ENCODE measurements around the gene CCL4L2. TPM values are rescaled to one million over a fixed set of nuclear protein-coding genes. Genes with fewer than 3 reads are reported as not detected.
"Not testable (repeated sequence)": the region's sequence is repeated elsewhere in the genome, so short reads cannot be mapped to it uniquely, and the experiment has no call there.

CCL4L2 gene
- total RNA-seq: not detected in 2 replicates
- long read RNA-seq: 0 reads

GRCh38 chr17:36210439-36211211 lies at the start of gene CCL4L2:
Gene CCL4L2 (plus strand): TSS chr17:36211063.
- H3K9me3 Mint-ChIP-seq (ENCODE audit: unreplicated experiment); H3K4me1 Mint-ChIP-seq (ENCODE audit: unreplicated experiment); H3K36me3 Mint-ChIP-seq (ENCODE audit: unreplicated experiment); DNase-seq (ENCODE audit: extremely low spot score, unreplicated experiment); H3K27ac Mint-ChIP-seq (ENCODE audit: unreplicated experiment); H3K4me3 Mint-ChIP-seq (ENCODE audit: unreplicated experiment): not testable (repeated sequence)
- peaks cover 41% of the 10 kb centered on the region for H3K27me3 Mint-ChIP-seq (ENCODE audit: unreplicated experiment)

DNA sequence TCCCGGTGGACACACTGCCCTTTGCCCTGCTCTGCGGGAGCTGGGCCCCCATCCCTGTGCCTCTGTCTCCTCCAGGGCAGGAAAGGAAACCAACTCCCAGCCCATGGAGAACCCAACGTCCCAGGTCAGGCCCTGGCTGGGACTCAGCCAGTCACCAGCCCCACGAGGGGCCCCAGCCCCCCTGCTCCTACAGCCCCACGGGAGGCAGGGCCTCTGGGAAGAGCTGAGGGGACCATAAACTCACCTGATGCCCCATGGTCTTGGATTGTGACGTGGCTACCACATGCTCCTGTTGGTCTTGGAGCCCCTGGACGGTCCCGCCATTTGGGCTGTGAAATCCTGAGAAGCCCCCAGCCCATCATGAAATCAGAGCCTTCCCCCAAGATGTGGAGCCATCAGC lies 42.0 kb upstream of the CCL4L2 start:
- H3K36me3 Mint-ChIP-seq (ENCODE audit: unreplicated experiment); DNase-seq (ENCODE audit: extremely low spot score, unreplicated experiment); H3K4me3 Mint-ChIP-seq (ENCODE audit: unreplicated experiment); H3K27me3 Mint-ChIP-seq (ENCODE audit: unreplicated experiment); H3K9me3 Mint-ChIP-seq (ENCODE audit: unreplicated experiment); H3K4me1 Mint-ChIP-seq (ENCODE audit: unreplicated experiment); H3K27ac Mint-ChIP-seq (ENCODE audit: unreplicated experiment): not testable (repeated sequence)

DNA sequence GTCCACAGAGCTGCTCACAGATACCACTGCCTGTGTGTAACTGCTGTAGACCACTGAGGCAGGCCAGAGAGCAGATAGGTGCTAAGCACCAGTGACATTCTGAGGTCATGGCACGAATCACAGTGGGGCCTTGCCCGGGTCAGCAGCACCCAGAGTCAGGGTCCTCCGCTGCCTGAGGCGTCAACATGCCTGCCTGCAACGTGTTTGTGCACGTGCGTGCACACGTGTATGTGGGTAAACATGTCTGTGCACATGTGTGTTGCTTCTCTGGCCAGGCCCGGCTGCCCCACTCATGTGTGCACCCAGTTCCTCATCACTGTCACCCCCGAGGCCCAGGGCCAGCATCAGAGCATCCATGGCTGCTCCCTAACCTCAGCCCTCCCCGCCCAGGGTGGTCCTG lies 34.3 kb upstream of the CCL4L2 start, which contains the start of gene TBC1D3B:
Gene TBC1D3B, minus strand, starts transcription at position 101 of the 400 bp plus-strand sequence. CDS start 1,586 bp downstream, outside the sequence.
- H3K27ac Mint-ChIP-seq (ENCODE audit: unreplicated experiment); H3K9me3 Mint-ChIP-seq (ENCODE audit: unreplicated experiment); H3K4me3 Mint-ChIP-seq (ENCODE audit: unreplicated experiment); H3K36me3 Mint-ChIP-seq (ENCODE audit: unreplicated experiment); H3K27me3 Mint-ChIP-seq (ENCODE audit: unreplicated experiment); H3K4me1 Mint-ChIP-seq (ENCODE audit: unreplicated experiment); DNase-seq (ENCODE audit: extremely low spot score, unreplicated experiment): not testable (repeated sequence)

GRCh38 chr17:36181446-36182175 lies 29.3 kb upstream of the CCL4L2 start:
- peaks cover 38% of the 10 kb centered on the region for H3K27me3 Mint-ChIP-seq (ENCODE audit: unreplicated experiment)
- not testable (repeated sequence) for H3K4me1 Mint-ChIP-seq (ENCODE audit: unreplicated experiment); H3K36me3 Mint-ChIP-seq (ENCODE audit: unreplicated experiment); H3K27ac Mint-ChIP-seq (ENCODE audit: unreplicated experiment); H3K9me3 Mint-ChIP-seq (ENCODE audit: unreplicated experiment)
- peak overlapping the region; percentile 58 for H3K4me3 Mint-ChIP-seq (ENCODE audit: unreplicated experiment)
- DNase-seq (ENCODE audit: extremely low spot score, unreplicated experiment): peak; percentile 83

GRCh38 chr17:36182176-36183000 lies 28.5 kb upstream of the CCL4L2 start:
- H3K4me3 Mint-ChIP-seq (ENCODE audit: unreplicated experiment): peak overlapping the region; percentile 58
- no peak overlapping the region for H3K27ac Mint-ChIP-seq (ENCODE audit: unreplicated experiment)
- H3K9me3 Mint-ChIP-seq (ENCODE audit: unreplicated experiment): no peaks in the 10 kb centered on the region
- peaks cover 7% of the 10 kb centered on the region for H3K4me1 Mint-ChIP-seq (ENCODE audit: unreplicated experiment)
- H3K27me3 Mint-ChIP-seq (ENCODE audit: unreplicated experiment): peaks cover 43% of the 10 kb centered on the region
- DNase-seq (ENCODE audit: extremely low spot score, unreplicated experiment): peak; percentile 92
- H3K36me3 Mint-ChIP-seq (ENCODE audit: unreplicated experiment): no peaks in the 10 kb centered on the region
- TF ChIP-seq CTCF (IDR thresholded peaks at IDR 0.05): no peak

DNA sequence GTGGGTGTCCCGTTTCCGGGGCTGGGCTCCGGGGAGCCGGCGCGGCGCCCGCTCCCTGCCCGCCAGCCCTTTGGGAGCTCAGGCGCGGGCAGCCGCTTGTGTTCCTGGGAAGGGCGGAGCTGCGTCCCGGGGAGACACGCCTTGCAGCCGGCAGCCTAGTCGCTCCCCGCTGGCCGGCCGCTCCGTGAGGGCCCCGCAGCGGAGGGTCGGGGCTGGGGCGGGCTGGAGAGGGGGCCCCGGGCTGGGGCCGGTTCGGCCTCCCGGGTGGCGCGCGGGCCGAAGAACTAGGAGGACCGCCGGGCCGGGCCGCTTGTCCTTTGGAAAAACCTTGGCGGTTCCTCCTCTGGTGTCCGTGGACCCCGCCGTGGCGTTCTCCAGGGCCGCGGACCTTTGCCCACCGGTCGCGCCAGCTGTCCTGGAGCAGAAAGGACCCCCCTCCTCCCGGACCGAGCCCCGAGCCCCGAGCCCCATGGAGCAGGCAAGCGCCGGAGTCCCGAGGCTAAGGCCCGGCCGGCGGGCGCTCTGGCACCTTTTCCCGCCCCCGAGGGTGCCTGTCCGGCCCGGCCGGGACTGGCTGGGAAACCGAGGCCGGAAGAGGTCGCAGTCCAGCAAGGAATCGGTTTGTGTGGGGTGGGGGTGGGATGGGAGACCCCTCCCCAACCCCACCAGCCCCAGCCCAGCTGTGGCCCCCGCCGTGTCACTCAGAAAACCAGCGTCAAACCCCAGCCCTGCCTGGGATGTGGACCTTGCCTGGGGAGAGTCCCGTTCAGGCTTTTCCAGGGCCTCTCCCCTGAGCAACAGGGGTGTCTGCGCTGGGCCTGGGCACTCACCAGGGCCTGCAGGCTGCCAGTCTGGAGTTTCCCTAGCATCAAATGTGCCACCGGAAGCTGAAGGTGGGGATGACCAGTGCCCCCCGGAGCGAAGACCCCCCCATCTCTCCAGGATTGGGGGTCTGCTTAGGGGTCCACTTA lies 27.6 kb upstream of the CCL4L2 start:
- Mint-ChIP-seq H3K4me1 (ENCODE audit: unreplicated experiment) (peaks cover 7% of the 10 kb centered on the region), H3K36me3 (ENCODE audit: unreplicated experiment) (no peaks in the 10 kb centered on the region), H3K4me3 (ENCODE audit: unreplicated experiment) (peak overlapping the region; percentile 66), H3K27ac (ENCODE audit: unreplicated experiment) (no peak overlapping the region), H3K9me3 (ENCODE audit: unreplicated experiment) (no peaks in the 10 kb centered on the region), H3K27me3 (ENCODE audit: unreplicated experiment) (peaks cover 51% of the 10 kb centered on the region)
- DNase-seq (ENCODE audit: extremely low spot score, unreplicated experiment): peak; percentile 94
- peak; percentile 23 for TF ChIP-seq CTCF (IDR thresholded peaks at IDR 0.05)

Measured in osteocyte (in vitro differentiated cells).